Sigmoid colon (tissue), 4 donors: Measurements from ENCODE around the gene HINFP.

ENCODE experiments used
- EP300 ChIP-seq, 4 donors: sonication (generic); formaldehyde crosslinking; IDR thresholded peaks; one replicate each; pipeline ENCODE4 v1.6.1; 2017; ENCODE audit warnings: antibody characterized with exemption in 4 of 4
- POLR2A ChIP-seq, 2 donors: fragments of 450-650 bp; IDR thresholded peaks; one replicate each; pipeline ENCODE4 v1.6.1; 2016; ENCODE audit warnings: antibody characterized with exemption in 2 of 2, mild to moderate bottlenecking in 2 of 2, moderate library complexity in 2 of 2
- POLR2AphosphoS5 ChIP-seq, 4 donors: sonication (generic); formaldehyde crosslinking; IDR thresholded peaks; one replicate each; pipeline ENCODE4 v1.6.1; 2017; ENCODE audit warnings: antibody characterized with exemption in 4 of 4
- TF ChIP-seq, protein P1 (sequence below), 4 experiments: fragments of 450-650 bp in 3 of 4; fragments of 200-600 bp in 1 of 4; IDR thresholded peaks; one replicate each; pipeline ENCODE4 v1.5.1; 2016 to 2019; ENCODE audit warnings: antibody characterized with exemption in 4 of 4, mild to moderate bottlenecking in 3 of 4, moderate library complexity in 2 of 4

DNA sequence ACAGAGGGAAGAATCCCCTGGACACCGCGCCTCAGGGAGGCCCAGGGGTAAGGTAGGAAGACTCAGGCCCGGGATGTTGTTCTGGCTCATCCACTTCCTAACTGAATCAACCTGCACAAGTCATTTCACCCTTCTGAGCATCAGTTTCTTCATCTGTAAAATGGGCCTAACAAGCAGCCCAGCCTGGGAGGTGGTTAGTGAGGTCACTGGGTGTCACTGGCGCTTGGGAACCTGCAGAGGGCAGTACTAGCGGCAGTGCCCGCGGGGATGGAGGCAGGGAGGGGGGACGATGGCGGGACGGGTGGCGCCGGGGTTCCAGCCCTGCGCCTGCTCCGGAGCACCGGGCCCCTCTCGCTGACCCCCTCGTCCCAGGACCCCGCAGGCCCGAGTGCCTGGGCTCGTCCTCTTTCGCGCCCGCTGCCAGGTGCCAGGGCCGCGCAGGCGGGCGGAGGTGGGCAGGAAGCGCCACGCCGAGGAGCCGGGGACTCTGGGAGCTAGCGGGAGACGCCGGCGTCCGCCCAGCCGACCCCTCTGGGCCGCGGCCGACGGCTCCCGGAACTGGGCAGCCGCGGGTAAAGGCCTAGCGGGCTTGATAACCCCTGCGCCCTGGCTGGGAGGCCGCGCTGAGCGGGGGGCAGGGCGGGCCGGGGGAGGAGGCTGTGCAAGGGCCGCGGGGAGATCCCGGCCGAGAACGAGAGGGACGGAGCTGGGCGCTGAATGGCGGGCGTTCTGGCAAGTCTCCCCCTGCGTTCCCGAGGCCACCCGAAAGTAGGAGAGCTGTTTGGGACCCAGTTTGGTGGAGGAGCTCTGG is 47.3 kb downstream of the HINFP start, which contains the start of gene NLRX1:
- TF ChIP-seq, protein P1, sequence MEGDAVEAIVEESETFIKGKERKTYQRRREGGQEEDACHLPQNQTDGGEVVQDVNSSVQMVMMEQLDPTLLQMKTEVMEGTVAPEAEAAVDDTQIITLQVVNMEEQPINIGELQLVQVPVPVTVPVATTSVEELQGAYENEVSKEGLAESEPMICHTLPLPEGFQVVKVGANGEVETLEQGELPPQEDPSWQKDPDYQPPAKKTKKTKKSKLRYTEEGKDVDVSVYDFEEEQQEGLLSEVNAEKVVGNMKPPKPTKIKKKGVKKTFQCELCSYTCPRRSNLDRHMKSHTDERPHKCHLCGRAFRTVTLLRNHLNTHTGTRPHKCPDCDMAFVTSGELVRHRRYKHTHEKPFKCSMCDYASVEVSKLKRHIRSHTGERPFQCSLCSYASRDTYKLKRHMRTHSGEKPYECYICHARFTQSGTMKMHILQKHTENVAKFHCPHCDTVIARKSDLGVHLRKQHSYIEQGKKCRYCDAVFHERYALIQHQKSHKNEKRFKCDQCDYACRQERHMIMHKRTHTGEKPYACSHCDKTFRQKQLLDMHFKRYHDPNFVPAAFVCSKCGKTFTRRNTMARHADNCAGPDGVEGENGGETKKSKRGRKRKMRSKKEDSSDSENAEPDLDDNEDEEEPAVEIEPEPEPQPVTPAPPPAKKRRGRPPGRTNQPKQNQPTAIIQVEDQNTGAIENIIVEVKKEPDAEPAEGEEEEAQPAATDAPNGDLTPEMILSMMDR (IDR thresholded peaks at IDR 0.05), result peak; percentile 85 to 92 (median 89)
- TF ChIP-seq POLR2A (IDR thresholded peaks at IDR 0.05), result peak; percentile 69 to 71
- peak; percentile 77 to 91 (median 81) for TF ChIP-seq POLR2AphosphoS5 (IDR thresholded peaks at IDR 0.05)
- TF ChIP-seq EP300 (IDR thresholded peaks at IDR 0.05), result no peak
